Left ventricle myocardium inferior (tissue), 1 donor: Measurements from ENCODE around the gene AKAP14. TPM values are rescaled to one million over a fixed set of nuclear protein-coding genes. Genes with fewer than 3 reads are reported as not detected.
A peak's percentile ranks its signal among the peaks of the same experiment; 100 is the strongest.

Source experiments
- DNase-seq: peaks from one replicate; pipeline ENCODE4 v3.0.0-alpha.2; 2020
- H3K27ac ChIP-seq: fragments of 200-600 bp; replicated peaks from 2 replicates; pipeline ENCODE4 v1.8.0; 2021
- H3K27me3 ChIP-seq: fragments of 200-600 bp; 2 replicates; pipeline ENCODE4 v1.8.0; 2021; ENCODE audit warnings: low read depth
- H3K36me3 ChIP-seq: fragments of 200-600 bp; 2 replicates; pipeline ENCODE4 v1.8.0; 2021
- H3K4me1 ChIP-seq: fragments of 200-600 bp; 2 replicates; pipeline ENCODE4 v1.8.0; 2021
- H3K4me3 ChIP-seq: fragments of 200-600 bp; 2 replicates; pipeline ENCODE4 v1.8.0; 2021; ENCODE audit warnings: mild to moderate bottlenecking, moderate library complexity
- H3K9me3 ChIP-seq: fragments of 200-600 bp; replicated peaks from 2 replicates; pipeline ENCODE4 v1.8.0; 2021
- CTCF ChIP-seq: fragments of 200-600 bp; IDR thresholded peaks from 2 replicates; pipeline ENCODE4 v1.8.0; 2021; ENCODE audit warnings: antibody characterized with exemption, mild to moderate bottlenecking, borderline replicate concordance
- intact Hi-C: fragments of 100-400 bp; cut with micrococcal nuclease; formaldehyde crosslinking; loops from one replicate; pipeline ENCODE4 v1.11.0; 2022
- long read RNA-seq: library from polyadenylated mRNA; unstranded; transcript quantifications from one replicate; pipeline ENCODE4 v2.0.0, GENCODE V29; 2021
- total RNA-seq: library from RNA; stranded (reverse); fragmentation: NEBNext Ultra II Directional; extraction: Animal tissue kit (Norgen Biotek cat#: 25700); gene quantifications from one replicate; pipeline ENCODE4 v1.2.1, GENCODE V29; 2021
- donor health status: DM: no; HTN: yes; CAD: no; lungs with severe emphysema.

AKAP14 gene
- not detected for total RNA-seq
- long read RNA-seq: 0 reads

DNA sequence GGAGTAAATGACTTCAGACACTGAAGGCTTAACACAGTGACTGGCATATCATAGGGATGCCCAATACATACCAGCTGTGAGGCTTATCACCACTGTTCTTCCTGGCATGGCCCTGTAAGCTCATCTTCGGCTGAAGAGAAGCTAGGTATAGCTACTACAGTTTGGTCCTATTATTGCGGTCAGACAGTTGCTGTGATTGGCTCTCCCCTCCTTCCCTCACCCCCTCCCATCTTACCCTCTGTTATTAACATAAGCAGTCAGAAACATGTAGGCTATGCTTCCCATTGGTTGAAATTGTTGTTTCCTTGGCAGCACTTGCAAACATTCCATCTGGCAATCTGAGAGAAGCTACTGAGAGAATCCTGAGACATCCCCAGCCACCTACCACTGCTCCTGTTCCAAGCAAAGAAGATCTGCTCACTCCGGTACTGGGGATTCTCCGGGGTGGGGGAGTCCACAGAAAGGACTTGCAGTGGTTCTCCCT, at the start of gene AKAP14:
TSS of gene AKAP14 (plus strand) at position 51 of the 484 bp plus-strand sequence. CDS start 7,331 bp downstream, outside the sequence.
- Histone ChIP-seq H3K36me3 (no peaks in the 10 kb centered on the region), H3K27me3 (no peaks in the 10 kb centered on the region), H3K27ac (no peak within 1 kb of the TSS), H3K9me3 (no peaks in the 10 kb centered on the region), H3K4me1 (no peaks in the 10 kb centered on the region), H3K4me3 (no peak within 1 kb of the TSS)
- no peak for DNase-seq
- no peak for TF ChIP-seq CTCF
- intact Hi-C loops: no loop called here

DNA sequence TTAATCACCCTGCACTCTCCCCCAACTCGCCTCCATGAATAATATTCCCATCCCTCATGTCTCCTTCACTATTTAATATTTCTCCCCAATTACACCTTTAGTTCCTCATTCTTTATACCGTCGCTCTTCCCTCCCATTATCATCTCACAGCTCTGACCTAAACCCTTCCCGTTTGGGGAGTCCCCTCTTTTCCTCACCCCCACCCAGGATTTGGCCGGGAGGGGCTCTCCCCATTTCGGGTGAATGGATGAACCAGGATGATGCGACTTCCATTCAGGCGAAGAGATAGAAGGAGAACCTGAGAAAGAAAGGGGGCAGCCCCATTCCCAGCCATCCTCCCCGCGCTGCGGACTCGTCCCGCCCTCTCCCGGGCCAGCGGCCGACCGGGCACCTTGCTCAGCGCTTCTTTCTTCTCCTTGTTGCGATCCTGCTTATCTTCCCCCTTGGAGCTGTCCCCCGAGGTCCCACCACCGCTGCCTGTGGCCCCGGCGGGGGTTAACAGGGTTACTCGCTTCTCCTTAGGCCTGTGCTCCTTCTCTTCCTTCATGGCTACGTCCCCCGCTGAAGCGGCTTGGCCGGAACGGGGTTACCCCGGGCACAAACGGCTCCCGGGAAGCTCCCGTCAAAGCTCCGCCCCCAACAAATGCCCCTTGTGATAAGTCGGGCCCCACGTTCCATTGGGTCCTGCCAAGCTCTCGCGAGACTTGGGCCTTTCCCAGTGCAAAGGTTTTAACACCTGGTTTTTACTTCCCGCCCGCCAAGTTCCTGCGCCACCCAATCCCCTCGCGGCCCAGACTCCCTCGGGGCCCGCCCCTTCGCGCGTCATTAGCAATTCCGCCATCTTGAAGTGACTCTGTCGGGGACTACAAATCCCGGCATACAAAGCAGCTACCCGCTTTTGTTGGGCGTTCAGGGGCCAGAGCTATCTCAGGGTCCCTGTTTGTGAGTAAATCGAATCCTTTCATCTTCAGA, 43.0 kb upstream of the AKAP14 start, which contains the start of gene UPF3B:
TSS of gene UPF3B (minus strand) at position 582 of the 972 bp plus-strand sequence. CDS start at position 547, 35 bp downstream.
- TF ChIP-seq CTCF: no peak
- peak within 1 kb of the TSS; percentile 91 for H3K27ac ChIP-seq
- peak; percentile 94 for DNase-seq
- H3K9me3 ChIP-seq: no peaks in the 10 kb centered on the region
- H3K27me3 ChIP-seq: no peaks in the 10 kb centered on the region
- peaks cover 11% of the 10 kb centered on the region for H3K4me1 ChIP-seq
- peak within 1 kb of the TSS; percentile 79 for H3K4me3 ChIP-seq
- H3K36me3 ChIP-seq: peaks cover 4% of the 10 kb centered on the region
- intact Hi-C loops: no loop called here

- Histone ChIP-seq H3K4me1 (peaks cover 11% of the 10 kb centered on the region), H3K27ac (peak overlapping the region; percentile 91), H3K27me3 (no peaks in the 10 kb centered on the region), H3K4me3 (peak overlapping the region; percentile 79), H3K9me3 (no peaks in the 10 kb centered on the region), H3K36me3 (no peaks in the 10 kb centered on the region)
- DNase-seq: no peak
- TF ChIP-seq CTCF: no peak
- intact Hi-C loops: no loop called here
Observed at GRCh38 chrX:119853444-119853843, 42.2 kb upstream of the AKAP14 start.

DNA sequence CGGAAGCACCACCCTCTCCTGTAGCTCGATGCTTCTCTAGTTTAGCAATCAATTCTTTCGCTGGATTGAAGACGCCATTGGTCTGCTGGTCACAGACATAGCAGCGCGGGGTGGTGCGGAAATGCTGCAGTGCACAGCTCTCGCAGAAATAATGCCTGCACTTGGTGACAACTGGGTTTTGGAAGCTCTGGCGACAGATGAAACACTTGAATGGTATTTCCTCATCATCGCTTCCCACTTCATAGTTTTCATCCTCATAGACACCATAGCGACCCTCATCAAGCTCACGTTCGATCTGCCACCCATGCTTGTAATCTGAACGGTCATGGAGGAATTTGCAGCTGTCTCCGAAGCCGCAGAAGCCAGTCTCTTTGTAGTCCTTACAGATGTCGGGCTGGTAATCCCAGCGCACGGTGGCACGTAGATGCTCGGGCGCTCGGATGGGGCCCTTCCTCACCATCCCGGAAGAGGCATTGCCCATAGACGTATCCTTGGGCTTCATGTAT, 25.0 kb upstream of the AKAP14 start:
- H3K4me1 ChIP-seq: peaks cover 21% of the 10 kb centered on the region
- no peak for TF ChIP-seq CTCF
- no peak for DNase-seq
- H3K9me3 ChIP-seq: no peaks in the 10 kb centered on the region
- H3K36me3 ChIP-seq: peaks cover 3% of the 10 kb centered on the region
- H3K27ac ChIP-seq: peak overlapping the region; percentile 93
- peak overlapping the region; percentile 77 for H3K4me3 ChIP-seq
- H3K27me3 ChIP-seq: no peaks in the 10 kb centered on the region
- intact Hi-C loops: no loop called here

- intact Hi-C loops: no loop called here
- H3K4me1 ChIP-seq: peaks cover 21% of the 10 kb centered on the region
Observed at GRCh38 chrX:119871245-119871598, 24.5 kb upstream of the AKAP14 start.

More at GRCh38 chrX:119871245-119871598, 24.5 kb upstream of the AKAP14 start:
- Histone ChIP-seq H3K4me3 (peak overlapping the region; percentile 77), H3K27ac (peak overlapping the region; percentile 93), H3K27me3 (no peaks in the 10 kb centered on the region), H3K36me3 (peaks cover 9% of the 10 kb centered on the region), H3K9me3 (no peaks in the 10 kb centered on the region)
- TF ChIP-seq CTCF: no peak
- DNase-seq: no peak
